DOHH2 (cell line): ENCODE measurements around the gene SNX3.

Experiments
- EZH2phosphoT487 ChIP-seq: fragments of 200-600 bp; sonication (generic); IDR thresholded peaks from 2 replicates; pipeline ENCODE4 v1.6.1; 2017; ENCODE audit warnings: borderline replicate concordance, mild to moderate bottlenecking, antibody characterized with exemption, low read length, moderate library complexity, mixed read lengths
- TF ChIP-seq, protein P1 (sequence below): fragments of 200-600 bp; sonication (generic); IDR thresholded peaks from one replicate; pipeline ENCODE4 v1.5.1; 2014; ENCODE audit warnings: antibody characterized with exemption, mild to moderate bottlenecking, low read depth, low read length; ENCODE audit not compliant: poor library complexity, severe bottlenecking

DNA sequence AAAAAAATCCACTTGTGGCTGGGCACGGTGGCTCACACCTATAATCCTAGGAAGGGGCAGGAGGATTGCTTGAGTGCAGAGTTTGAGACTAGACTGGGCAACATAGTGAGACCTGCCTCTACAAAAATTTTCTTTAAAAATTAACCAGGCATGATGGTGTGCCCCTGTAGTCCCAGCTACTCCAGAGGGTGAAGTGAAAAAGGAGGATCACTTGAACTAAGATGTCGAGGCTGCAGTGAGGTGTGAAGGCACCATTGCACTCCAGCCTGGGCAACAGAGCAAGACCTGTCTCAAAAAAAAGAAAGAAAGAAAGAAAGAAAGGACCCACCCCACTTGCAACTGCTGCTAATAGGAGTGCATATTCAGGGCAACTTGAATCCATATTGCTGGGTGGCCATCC lies 13.7 kb upstream of the SNX3 start:
- TF ChIP-seq, protein P1, sequence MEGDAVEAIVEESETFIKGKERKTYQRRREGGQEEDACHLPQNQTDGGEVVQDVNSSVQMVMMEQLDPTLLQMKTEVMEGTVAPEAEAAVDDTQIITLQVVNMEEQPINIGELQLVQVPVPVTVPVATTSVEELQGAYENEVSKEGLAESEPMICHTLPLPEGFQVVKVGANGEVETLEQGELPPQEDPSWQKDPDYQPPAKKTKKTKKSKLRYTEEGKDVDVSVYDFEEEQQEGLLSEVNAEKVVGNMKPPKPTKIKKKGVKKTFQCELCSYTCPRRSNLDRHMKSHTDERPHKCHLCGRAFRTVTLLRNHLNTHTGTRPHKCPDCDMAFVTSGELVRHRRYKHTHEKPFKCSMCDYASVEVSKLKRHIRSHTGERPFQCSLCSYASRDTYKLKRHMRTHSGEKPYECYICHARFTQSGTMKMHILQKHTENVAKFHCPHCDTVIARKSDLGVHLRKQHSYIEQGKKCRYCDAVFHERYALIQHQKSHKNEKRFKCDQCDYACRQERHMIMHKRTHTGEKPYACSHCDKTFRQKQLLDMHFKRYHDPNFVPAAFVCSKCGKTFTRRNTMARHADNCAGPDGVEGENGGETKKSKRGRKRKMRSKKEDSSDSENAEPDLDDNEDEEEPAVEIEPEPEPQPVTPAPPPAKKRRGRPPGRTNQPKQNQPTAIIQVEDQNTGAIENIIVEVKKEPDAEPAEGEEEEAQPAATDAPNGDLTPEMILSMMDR, result no peak
- no peak for TF ChIP-seq EZH2phosphoT487
